HG02885 (cell line): ENCODE measurements around the gene NEUROG2.

Experiments
- ATAC-seq: cut with Tn5 transposase; IDR thresholded peaks from one replicate; pipeline ENCODE4 v1.9.1; 2021; ENCODE audit warnings: mild to moderate bottlenecking; ENCODE audit not compliant: unreplicated experiment, poor library complexity

Gene NEUROG2

GRCh38 chr4:112521123-112522023 lies 5.4 kb upstream of the NEUROG2 start:
- no peak for ATAC-seq

GRCh38 chr4:112520598-112521122 lies 4.7 kb upstream of the NEUROG2 start:
- ATAC-seq, result no peak

GRCh38 chr4:112519689-112520597 lies 4.0 kb upstream of the NEUROG2 start:
- no peak for ATAC-seq

GRCh38 chr4:112518675-112519074 lies 2.7 kb upstream of the NEUROG2 start:
- no peak for ATAC-seq

GRCh38 chr4:112517911-112518310 lies 1.9 kb upstream of the NEUROG2 start:
- no peak for ATAC-seq

- ATAC-seq, result peak; percentile 24
These were observed 1.2 kb upstream of the NEUROG2 start for GRCh38 chr4:112517067-112517634.

GRCh38 chr4:112516471-112517066 lies 589 bp upstream of the NEUROG2 start:
- ATAC-seq, result peak; percentile 28

- ATAC-seq, result peak; percentile 45
These were observed 548 bp downstream of the NEUROG2 start for GRCh38 chr4:112515198-112516065.

GRCh38 chr4:112514647-112515197 lies 1.3 kb downstream of the NEUROG2 start:
- ATAC-seq, result peak; percentile 13

GRCh38 chr4:112513971-112514646 lies 1.9 kb downstream of the NEUROG2 start:
- peak; percentile 21 for ATAC-seq

GRCh38 chr4:112511803-112512118 lies 4.2 kb downstream of the NEUROG2 start:
- no peak for ATAC-seq

- ATAC-seq, result no peak
These were observed 4.7 kb downstream of the NEUROG2 start for GRCh38 chr4:112511093-112511802.

GRCh38 chr4:112510291-112511092 lies 5.5 kb downstream of the NEUROG2 start:
- ATAC-seq, result no peak

- ATAC-seq, result no peak
These were observed 6.5 kb downstream of the NEUROG2 start for GRCh38 chr4:112509243-112510141.

- no peak for ATAC-seq
These were observed 7.6 kb downstream of the NEUROG2 start for GRCh38 chr4:112508356-112508755.

- ATAC-seq, result no peak
These were observed 11.2 kb downstream of the NEUROG2 start for GRCh38 chr4:112504807-112505206.
